ENCODE results near the gene KRT17. TPM values are rescaled to one million over a fixed set of nuclear protein-coding genes. Genes with fewer than 3 reads are reported as not detected.

The KRT17 gene
- polyA plus RNA-seq, 1 donor from 2014 or later: not detected

GRCh38 chr17:41592601-41593305 is 31.6 kb downstream of the KRT17 start:
- H3K9me2 ChIP-seq (ENCODE audit: insufficient read depth, low read length): no peaks in the 10 kb centered on the region
- no peaks in the 10 kb centered on the region for H3K9me3 ChIP-seq (ENCODE audit: low read length)
- no peak overlapping the region for H3K27ac ChIP-seq (ENCODE audit: low read length)
- no peaks in the 10 kb centered on the region for H3K79me2 ChIP-seq (replicated peaks; ENCODE audit: insufficient read depth, low read length)
- no peak for TF ChIP-seq SMC3 (conservative IDR thresholded peaks at IDR 0.05; ENCODE audit: poor library complexity)
- no peak for TF ChIP-seq REST (IDR thresholded peaks at IDR 0.05; ENCODE audit: borderline replicate concordance)
- no peak for TF ChIP-seq POLR2AphosphoS5 (IDR thresholded peaks at IDR 0.05)
- TF ChIP-seq TAF1 (IDR thresholded peaks at IDR 0.05; ENCODE audit: low read depth): no peak
- TF ChIP-seq MXI1 (conservative IDR thresholded peaks at IDR 0.05; ENCODE audit: poor library complexity, severe bottlenecking): no peak
- no peak for TF ChIP-seq EP300 (conservative IDR thresholded peaks at IDR 0.05; ENCODE audit: poor library complexity, severe bottlenecking)
- no peak for TF ChIP-seq EZH2 (IDR thresholded peaks at IDR 0.05; ENCODE audit: borderline replicate concordance, insufficient read depth, low read length, poor library complexity, severe bottlenecking)
- TF ChIP-seq CTCF (IDR thresholded peaks at IDR 0.05; ENCODE audit: poor library complexity, severe bottlenecking): no peak
- no peak for TF ChIP-seq RAD21 (conservative IDR thresholded peaks at IDR 0.05)
- no peaks in the 10 kb centered on the region for H3K27me3 ChIP-seq (ENCODE audit: insufficient read depth, low read depth, low read length)
- no peak overlapping the region for H3K9ac ChIP-seq (ENCODE audit: low read length)
- H3F3A ChIP-seq (ENCODE audit: insufficient read depth, low read length, poor library complexity, severe bottlenecking): no peaks in the 10 kb centered on the region
- H3K4me3 ChIP-seq (ENCODE audit: low read length): no peak overlapping the region
- no peak overlapping the region for H3K4me2 ChIP-seq (ENCODE audit: low read length)
- no peaks in the 10 kb centered on the region for H3K36me3 ChIP-seq (ENCODE audit: insufficient read depth, low read length)
- no peak overlapping the region for H2AFZ ChIP-seq (ENCODE audit: low read depth, low read length)
- H4K20me1 ChIP-seq (ENCODE audit: insufficient read depth): no peaks in the 10 kb centered on the region

- Histone ChIP-seq H3F3A (ENCODE audit: insufficient read depth, low read length, poor library complexity, severe bottlenecking) (no peaks in the 10 kb centered on the region), H4K20me1 (ENCODE audit: insufficient read depth) (no peaks in the 10 kb centered on the region), H3K9me2 (ENCODE audit: insufficient read depth, low read length) (no peaks in the 10 kb centered on the region), H3K27me3 (ENCODE audit: insufficient read depth, low read depth, low read length) (no peaks in the 10 kb centered on the region), H2AFZ (ENCODE audit: low read depth, low read length) (no peak overlapping the region), H3K9me3 (ENCODE audit: low read length) (no peaks in the 10 kb centered on the region), H3K9ac (ENCODE audit: low read length) (no peak overlapping the region), H3K79me2 (replicated peaks; ENCODE audit: insufficient read depth, low read length) (no peaks in the 10 kb centered on the region), H3K36me3 (ENCODE audit: insufficient read depth, low read length) (no peaks in the 10 kb centered on the region), H3K27ac (ENCODE audit: low read length) (no peak overlapping the region), H3K4me3 (ENCODE audit: low read length) (no peak overlapping the region), H3K4me2 (ENCODE audit: low read length) (no peak overlapping the region)
- TF ChIP-seq RAD21 (conservative IDR thresholded peaks at IDR 0.05) (no peak), CTCF (IDR thresholded peaks at IDR 0.05; ENCODE audit: poor library complexity, severe bottlenecking) (no peak), POLR2AphosphoS5 (IDR thresholded peaks at IDR 0.05) (no peak), REST (IDR thresholded peaks at IDR 0.05; ENCODE audit: borderline replicate concordance) (no peak), SMC3 (conservative IDR thresholded peaks at IDR 0.05; ENCODE audit: poor library complexity) (no peak), MXI1 (conservative IDR thresholded peaks at IDR 0.05; ENCODE audit: poor library complexity, severe bottlenecking) (no peak), EP300 (conservative IDR thresholded peaks at IDR 0.05; ENCODE audit: poor library complexity, severe bottlenecking) (no peak), TAF1 (IDR thresholded peaks at IDR 0.05; ENCODE audit: low read depth) (no peak), EZH2 (IDR thresholded peaks at IDR 0.05; ENCODE audit: borderline replicate concordance, insufficient read depth, low read length, poor library complexity, severe bottlenecking) (no peak)
These were observed 35.1 kb downstream of the KRT17 start for GRCh38 chr17:41589301-41589700.

All from neural cell (in vitro differentiated cells).